ENCODE results near the gene CCSER2.

DNA sequence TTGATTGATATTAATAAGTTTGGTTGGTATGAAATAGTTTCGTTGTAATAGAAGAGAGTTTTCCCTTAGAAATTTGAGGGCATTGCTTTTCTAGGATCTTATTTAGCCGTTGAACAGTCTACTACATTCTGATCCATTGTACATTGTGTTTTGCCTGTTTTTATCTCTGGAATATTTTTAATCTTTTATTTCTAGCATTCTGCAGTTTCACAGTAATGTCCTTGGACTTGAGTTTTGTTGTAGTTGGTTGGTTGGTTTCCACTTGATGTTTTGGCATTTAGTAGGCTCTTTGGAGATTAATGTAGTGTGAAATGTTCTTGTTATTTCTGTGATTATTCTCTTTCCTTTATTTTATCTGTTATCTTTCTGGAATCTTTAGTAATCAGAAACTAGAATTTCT is 112.4 kb downstream of the CCSER2 start:
- TF ChIP-seq, protein P1, sequence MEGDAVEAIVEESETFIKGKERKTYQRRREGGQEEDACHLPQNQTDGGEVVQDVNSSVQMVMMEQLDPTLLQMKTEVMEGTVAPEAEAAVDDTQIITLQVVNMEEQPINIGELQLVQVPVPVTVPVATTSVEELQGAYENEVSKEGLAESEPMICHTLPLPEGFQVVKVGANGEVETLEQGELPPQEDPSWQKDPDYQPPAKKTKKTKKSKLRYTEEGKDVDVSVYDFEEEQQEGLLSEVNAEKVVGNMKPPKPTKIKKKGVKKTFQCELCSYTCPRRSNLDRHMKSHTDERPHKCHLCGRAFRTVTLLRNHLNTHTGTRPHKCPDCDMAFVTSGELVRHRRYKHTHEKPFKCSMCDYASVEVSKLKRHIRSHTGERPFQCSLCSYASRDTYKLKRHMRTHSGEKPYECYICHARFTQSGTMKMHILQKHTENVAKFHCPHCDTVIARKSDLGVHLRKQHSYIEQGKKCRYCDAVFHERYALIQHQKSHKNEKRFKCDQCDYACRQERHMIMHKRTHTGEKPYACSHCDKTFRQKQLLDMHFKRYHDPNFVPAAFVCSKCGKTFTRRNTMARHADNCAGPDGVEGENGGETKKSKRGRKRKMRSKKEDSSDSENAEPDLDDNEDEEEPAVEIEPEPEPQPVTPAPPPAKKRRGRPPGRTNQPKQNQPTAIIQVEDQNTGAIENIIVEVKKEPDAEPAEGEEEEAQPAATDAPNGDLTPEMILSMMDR (IDR thresholded peaks at IDR 0.05; ENCODE audit: low read length) = no peak
- TF ChIP-seq EZH2 (IDR thresholded peaks at IDR 0.05; ENCODE audit: borderline replicate concordance, low read length) = no peak
